Measurements from ENCODE around the gene ARHGAP6.

The ARHGAP6 gene

GRCh38 chrX:11265352-11265751 is 400.4 kb downstream of the ARHGAP6 start:
- TF ChIP-seq EZH2 (optimal IDR thresholded peaks at IDR 0.05; ENCODE audit: low read depth, low read length) (no peak), EZH2phosphoT487 (IDR thresholded peaks at IDR 0.05; ENCODE audit: low read length) (no peak)
- TF ChIP-seq, protein P1, sequence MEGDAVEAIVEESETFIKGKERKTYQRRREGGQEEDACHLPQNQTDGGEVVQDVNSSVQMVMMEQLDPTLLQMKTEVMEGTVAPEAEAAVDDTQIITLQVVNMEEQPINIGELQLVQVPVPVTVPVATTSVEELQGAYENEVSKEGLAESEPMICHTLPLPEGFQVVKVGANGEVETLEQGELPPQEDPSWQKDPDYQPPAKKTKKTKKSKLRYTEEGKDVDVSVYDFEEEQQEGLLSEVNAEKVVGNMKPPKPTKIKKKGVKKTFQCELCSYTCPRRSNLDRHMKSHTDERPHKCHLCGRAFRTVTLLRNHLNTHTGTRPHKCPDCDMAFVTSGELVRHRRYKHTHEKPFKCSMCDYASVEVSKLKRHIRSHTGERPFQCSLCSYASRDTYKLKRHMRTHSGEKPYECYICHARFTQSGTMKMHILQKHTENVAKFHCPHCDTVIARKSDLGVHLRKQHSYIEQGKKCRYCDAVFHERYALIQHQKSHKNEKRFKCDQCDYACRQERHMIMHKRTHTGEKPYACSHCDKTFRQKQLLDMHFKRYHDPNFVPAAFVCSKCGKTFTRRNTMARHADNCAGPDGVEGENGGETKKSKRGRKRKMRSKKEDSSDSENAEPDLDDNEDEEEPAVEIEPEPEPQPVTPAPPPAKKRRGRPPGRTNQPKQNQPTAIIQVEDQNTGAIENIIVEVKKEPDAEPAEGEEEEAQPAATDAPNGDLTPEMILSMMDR (IDR thresholded peaks at IDR 0.05; ENCODE audit: low read length) = no peak
- H3K79me2 ChIP-seq (ENCODE audit: low read length) = peaks cover 34% of the 10 kb centered on the region
- no peaks in the 10 kb centered on the region for H3K36me3 ChIP-seq (replicated peaks; ENCODE audit: insufficient read depth, low read length)
- no peak overlapping the region for H3K4me3 ChIP-seq (ENCODE audit: low read length)
- no peak overlapping the region for H3K27ac ChIP-seq (ENCODE audit: low read length)
- H2AFZ ChIP-seq (ENCODE audit: low read length) = no peak overlapping the region
- no peaks in the 10 kb centered on the region for H3K4me1 ChIP-seq (ENCODE audit: low read length)
- no peaks in the 10 kb centered on the region for H3K9me3 ChIP-seq (replicated peaks; ENCODE audit: insufficient read depth, low read length)
- H3K9ac ChIP-seq (ENCODE audit: low read length) = no peak overlapping the region
- no peaks in the 10 kb centered on the region for H4K20me1 ChIP-seq (ENCODE audit: insufficient read depth, low read length)
- H3K4me2 ChIP-seq (ENCODE audit: low read depth, low read length) = no peak overlapping the region
- H3K9me2 ChIP-seq (replicated peaks; ENCODE audit: insufficient read depth, low read length) = no peaks in the 10 kb centered on the region
- DNase-seq = no peak
- H3K27me3 ChIP-seq (replicated peaks; ENCODE audit: insufficient read depth, low read length) = no peaks in the 10 kb centered on the region
- no peaks in the 10 kb centered on the region for H3F3A ChIP-seq (ENCODE audit: insufficient read depth, low read length)

DNA sequence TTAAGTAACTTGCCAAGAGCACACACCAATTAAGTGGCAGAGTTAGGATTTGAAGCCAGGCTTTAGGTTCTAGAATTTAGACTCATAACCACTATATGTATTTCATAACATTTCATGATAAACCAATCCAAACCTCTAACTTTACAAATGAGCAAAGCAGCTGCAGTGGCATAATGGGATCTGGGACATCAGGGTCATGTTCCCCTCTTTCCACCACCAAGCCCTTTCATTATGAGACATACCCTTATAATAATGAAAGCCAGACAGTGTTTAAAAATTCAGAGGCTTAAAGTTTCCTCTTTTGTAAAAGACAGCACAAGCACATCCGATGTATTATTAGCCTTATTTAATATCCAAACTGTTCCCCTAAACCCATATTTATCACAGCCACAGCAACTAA is 400.8 kb downstream of the ARHGAP6 start:
- H3F3A ChIP-seq (ENCODE audit: insufficient read depth, low read length) = no peaks in the 10 kb centered on the region
- H2AFZ ChIP-seq (ENCODE audit: low read length) = no peak overlapping the region
- no peak overlapping the region for H3K4me3 ChIP-seq (ENCODE audit: low read length)

DNA sequence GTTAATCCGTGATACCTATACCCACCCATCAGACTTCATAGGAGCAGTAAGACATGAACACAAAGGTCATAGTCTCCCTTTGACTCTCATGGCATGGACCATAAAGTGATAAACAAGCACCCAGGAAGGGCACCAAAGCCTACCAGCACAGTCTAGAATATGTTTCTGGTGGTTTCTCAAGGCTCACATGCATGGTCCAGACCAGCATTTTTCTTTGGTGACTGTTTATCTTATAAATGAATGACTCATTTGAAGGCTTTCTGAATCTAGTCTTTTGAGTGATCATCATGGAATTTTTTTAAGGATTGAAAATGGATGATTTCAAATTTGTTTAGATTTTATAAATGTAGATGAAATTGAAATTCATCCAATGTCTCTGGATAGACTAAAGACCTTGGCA is 404.5 kb downstream of the ARHGAP6 start:
- H3K79me2 ChIP-seq (ENCODE audit: low read length) = peaks cover 35% of the 10 kb centered on the region
- DNase-seq = no peak
- no peak overlapping the region for H3K27ac ChIP-seq (ENCODE audit: low read length)
- no peaks in the 10 kb centered on the region for H3K9me3 ChIP-seq (replicated peaks; ENCODE audit: insufficient read depth, low read length)
- no peaks in the 10 kb centered on the region for H3K27me3 ChIP-seq (replicated peaks; ENCODE audit: insufficient read depth, low read length)
- H3K9ac ChIP-seq (ENCODE audit: low read length) = no peak overlapping the region
- TF ChIP-seq, protein P1 (IDR thresholded peaks at IDR 0.05; ENCODE audit: low read length) = no peak
- TF ChIP-seq EZH2phosphoT487 (IDR thresholded peaks at IDR 0.05; ENCODE audit: low read length) = no peak
- no peak for TF ChIP-seq EZH2 (optimal IDR thresholded peaks at IDR 0.05; ENCODE audit: low read depth, low read length)
- H2AFZ ChIP-seq (ENCODE audit: low read length) = no peak overlapping the region
- no peak overlapping the region for H3K4me2 ChIP-seq (ENCODE audit: low read depth, low read length)
- no peaks in the 10 kb centered on the region; the same call in 1 of the 2 replicates for H3F3A ChIP-seq (ENCODE audit: insufficient read depth, low read length)
- H4K20me1 ChIP-seq (ENCODE audit: insufficient read depth, low read length) = no peaks in the 10 kb centered on the region
- no peak overlapping the region for H3K4me3 ChIP-seq (ENCODE audit: low read length)
- H3K36me3 ChIP-seq (replicated peaks; ENCODE audit: insufficient read depth, low read length) = no peaks in the 10 kb centered on the region
- peaks cover 12% of the 10 kb centered on the region for H3K4me1 ChIP-seq (ENCODE audit: low read length)
- H3K9me2 ChIP-seq (replicated peaks; ENCODE audit: insufficient read depth, low read length) = no peaks in the 10 kb centered on the region

More for the DNA sequence above, 400.8 kb downstream of the ARHGAP6 start:
- no peaks in the 10 kb centered on the region for H4K20me1 ChIP-seq (ENCODE audit: insufficient read depth, low read length)
- no peaks in the 10 kb centered on the region for H3K9me3 ChIP-seq (replicated peaks; ENCODE audit: insufficient read depth, low read length)
- no peaks in the 10 kb centered on the region for H3K36me3 ChIP-seq (replicated peaks; ENCODE audit: insufficient read depth, low read length)
- no peak overlapping the region for H3K9ac ChIP-seq (ENCODE audit: low read length)
- H3K79me2 ChIP-seq (ENCODE audit: low read length) = peaks cover 31% of the 10 kb centered on the region
- TF ChIP-seq EZH2phosphoT487 (IDR thresholded peaks at IDR 0.05; ENCODE audit: low read length) = no peak
- TF ChIP-seq, protein P1 (IDR thresholded peaks at IDR 0.05; ENCODE audit: low read length) = no peak
- no peak for TF ChIP-seq EZH2 (optimal IDR thresholded peaks at IDR 0.05; ENCODE audit: low read depth, low read length)
- DNase-seq = no peak
- no peaks in the 10 kb centered on the region for H3K27me3 ChIP-seq (replicated peaks; ENCODE audit: insufficient read depth, low read length)
- H3K9me2 ChIP-seq (replicated peaks; ENCODE audit: insufficient read depth, low read length) = no peaks in the 10 kb centered on the region
- no peak overlapping the region for H3K4me2 ChIP-seq (ENCODE audit: low read depth, low read length)
- H3K4me1 ChIP-seq (ENCODE audit: low read length) = peaks cover 3% of the 10 kb centered on the region
- no peak overlapping the region for H3K27ac ChIP-seq (ENCODE audit: low read length)
